ENCODE measurements around the gene EIF4B. TPM values are rescaled to one million over a fixed set of nuclear protein-coding genes. Genes with fewer than 3 reads are reported as not detected.

The EIF4B gene
- total and polyA plus RNA-seq, 2 of the 8 experiments (the other 6 are each of a cell fraction or from before 2014, with no cell fraction given), result 269 to 816 TPM

GRCh38 chr12:53048033-53048779 lies 42.0 kb downstream of the EIF4B start (continued):
- TF ChIP-seq CBX8 (IDR thresholded peaks at IDR 0.05; ENCODE audit: borderline replicate concordance, low read depth, low read length) (no peak), SRF (IDR thresholded peaks at IDR 0.05; ENCODE audit: low read depth, low read length) (no peak), TEAD4 (IDR thresholded peaks at IDR 0.05; ENCODE audit: low read depth, low read length) (peak; percentile 80), FOSL1 (IDR thresholded peaks at IDR 0.05; ENCODE audit: insufficient read depth, low read depth, low read length) (no peak), RBBP5 (IDR thresholded peaks at IDR 0.05; ENCODE audit: borderline replicate concordance, low read depth, low read length) (no peak), TCF12 (IDR thresholded peaks at IDR 0.05; ENCODE audit: low read depth, low read length) (no peak), PHF8 (conservative IDR thresholded peaks at IDR 0.05; ENCODE audit: low read depth, low read length) (no peak), ZNF274 (IDR thresholded peaks at IDR 0.05; ENCODE audit: borderline replicate concordance, extremely low read depth, low read length) (no peak), POLR2A (IDR thresholded peaks at IDR 0.05; ENCODE audit: control extremely low read depth in 1 of 2, low read depth in 2 of 2, low read length in 2 of 2) (peak in 1 of 2 experiments; percentile 35; a peak in 1 of 3 replicates), TAF1 (IDR thresholded peaks at IDR 0.05; ENCODE audit: low read depth, low read length) (no peak), SIN3A (conservative IDR thresholded peaks at IDR 0.05 in 1 of 2, IDR thresholded peaks at IDR 0.05 in 1 of 2; ENCODE audit: low read depth in 1 of 2, low read length in 2 of 2) (no peak), BRCA1 (IDR thresholded peaks at IDR 0.05; ENCODE audit: low read depth, low read length) (no peak), BACH1 (IDR thresholded peaks at IDR 0.05; ENCODE audit: low read length) (no peak), GTF2F1 (IDR thresholded peaks at IDR 0.05; ENCODE audit: borderline replicate concordance, low read depth, low read length) (no peak), HDAC2 (IDR thresholded peaks at IDR 0.05; ENCODE audit: borderline replicate concordance in 1 of 2, low read depth in 2 of 2, low read length in 2 of 2) (no peak), KDM5A (IDR thresholded peaks at IDR 0.05; ENCODE audit: low read length) (no peak), RAD21 (IDR thresholded peaks at IDR 0.05 in 1 of 2, conservative IDR thresholded peaks at IDR 0.05 in 1 of 2; ENCODE audit: low read depth in 2 of 2, low read length in 2 of 2) (no peak; a peak in 1 of 4 replicates), KDM1A (IDR thresholded peaks at IDR 0.05; ENCODE audit: borderline replicate concordance, low read length) (no peak), CTCF (IDR thresholded peaks at IDR 0.05; ENCODE audit: control extremely low read depth in 1 of 3, insufficient read depth in 1 of 3, low read depth in 1 of 3, low read length in 3 of 3) (peak in 2 of 3 experiments; percentile 4 to 18; a peak in 2 of 4 replicates)
